ENCODE results near the gene EPS8L2.
"Not testable (repeated sequence)": the region's sequence is repeated elsewhere in the genome, so short reads cannot be mapped to it uniquely, and the experiment has no call there.

EPS8L2 gene

GRCh38 chr11:725624-726202 lies 19.7 kb downstream of the EPS8L2 start:
- DNase-seq (ENCODE audit: low spot score): peak; percentile 34

GRCh38 chr11:726278-727220 lies 20.5 kb downstream of the EPS8L2 start:
- peak; percentile 71 for DNase-seq (ENCODE audit: low spot score)

GRCh38 chr11:727281-727701 lies 21.3 kb downstream of the EPS8L2 start:
- DNase-seq (ENCODE audit: low spot score): no peak

- DNase-seq (ENCODE audit: low spot score): peak; percentile 84
Observed at GRCh38 chr11:727859-728748, 22.1 kb downstream of the EPS8L2 start.

- DNase-seq (ENCODE audit: low spot score): no peak
Observed at GRCh38 chr11:728901-729491, 23.0 kb downstream of the EPS8L2 start.

GRCh38 chr11:729492-730074 lies 23.6 kb downstream of the EPS8L2 start:
- DNase-seq (ENCODE audit: low spot score): no peak

GRCh38 chr11:733072-733471 lies 27.0 kb downstream of the EPS8L2 start:
- no peak for DNase-seq (ENCODE audit: low spot score)

GRCh38 chr11:734541-734940 lies 28.5 kb downstream of the EPS8L2 start:
- DNase-seq (ENCODE audit: low spot score): not testable (repeated sequence)

- DNase-seq (ENCODE audit: low spot score): no peak
Observed at GRCh38 chr11:737366-737765, 31.3 kb downstream of the EPS8L2 start.

GRCh38 chr11:737899-738298 lies 31.9 kb downstream of the EPS8L2 start:
- DNase-seq (ENCODE audit: low spot score): not testable (repeated sequence)

- no peak for DNase-seq (ENCODE audit: low spot score)
Observed at GRCh38 chr11:742156-742546, 36.1 kb downstream of the EPS8L2 start.

GRCh38 chr11:742571-743201 lies 36.7 kb downstream of the EPS8L2 start:
- no peak for DNase-seq (ENCODE audit: low spot score)

GRCh38 chr11:745428-745827 lies 39.4 kb downstream of the EPS8L2 start:
- DNase-seq (ENCODE audit: low spot score): no peak

GRCh38 chr11:746289-747157 lies 40.5 kb downstream of the EPS8L2 start:
- peak; percentile 80 for DNase-seq (ENCODE audit: low spot score)

- DNase-seq (ENCODE audit: low spot score): peak; percentile 92
Observed at GRCh38 chr11:747158-748006, 41.4 kb downstream of the EPS8L2 start, which contains the start of gene TALDO1. TSS of gene TALDO1 (plus strand) at chr11:747464. CDS start at chr11:747482, 18 bp downstream.

- no peak for DNase-seq (ENCODE audit: low spot score)
Observed at GRCh38 chr11:748007-748359, 42.0 kb downstream of the EPS8L2 start.

GRCh38 chr11:749731-750130 lies 43.7 kb downstream of the EPS8L2 start:
- DNase-seq (ENCODE audit: low spot score): no peak

GRCh38 chr11:760236-760635 lies 54.2 kb downstream of the EPS8L2 start:
- no peak for DNase-seq (ENCODE audit: low spot score)

GRCh38 chr11:761526-762108 lies 55.6 kb downstream of the EPS8L2 start:
- DNase-seq (ENCODE audit: low spot score): no peak

All from NAMALWA (cell line).